A549 (cell line): Measurements from ENCODE around the gene SERPINI1.

ENCODE experiments used
- CHD2 ChIP-seq: fragments of 150-350 bp; IDR thresholded peaks from 2 replicates; pipeline ENCODE4 v1.6.1; 2014; ENCODE audit warnings: low read length; ENCODE audit not compliant: partially characterized antibody
- CTCF ChIP-seq: fragments of >200 bp; sonication (Bioruptor Twin); formaldehyde crosslinking; IDR thresholded peaks from 3 replicates; pipeline ENCODE4 v1.5.1; 2016
- E2F6 ChIP-seq: IDR thresholded peaks from 2 replicates; pipeline ENCODE4 v1.6.1; 2012; ENCODE audit warnings: low read depth, borderline replicate concordance
- EP300 ChIP-seq, 2 experiments: fragments of >200 bp; sonication (Bioruptor Twin); formaldehyde crosslinking; IDR thresholded peaks; 2 replicates in 1 of 2; 3 replicates in 1 of 2; pipeline ENCODE4 v1.6.1; 2016 to 2017
- MAX ChIP-seq: IDR thresholded peaks from 2 replicates; pipeline ENCODE4 v1.6.1; 2012
- MYC ChIP-seq: IDR thresholded peaks from 2 replicates; pipeline ENCODE4 v1.6.1; 2012; ENCODE audit warnings: mild to moderate bottlenecking, inconsistent platforms, low read length, improper control_type of control experiment, borderline replicate concordance
- NPAS2 ChIP-seq: fragments of 250-450 bp; sonication (Bioruptor Pico); IDR thresholded peaks from 2 replicates; pipeline ENCODE4 v1.8.0; 2022; ENCODE audit warnings: mild to moderate bottlenecking, moderate library complexity, borderline replicate concordance
- SMC3 ChIP-seq: fragments of >200 bp; sonication (Bioruptor Twin); formaldehyde crosslinking; IDR thresholded peaks from 3 replicates; pipeline ENCODE4 v1.6.1; 2018; ENCODE audit warnings: inconsistent platforms

GRCh38 chr3:167835359-167835758 is 99.8 kb downstream of the SERPINI1 start:
- TF ChIP-seq MAX (no peak), CTCF (no peak), NPAS2 (CRISPR knock-in tag) (no peak), CHD2 (no peak), E2F6 (no peak), MYC (no peak), EP300 (IDR thresholded peaks at IDR 0.05) (no peak), SMC3 (no peak)
